Measurements from ENCODE around the gene LRMDA.

DNA sequence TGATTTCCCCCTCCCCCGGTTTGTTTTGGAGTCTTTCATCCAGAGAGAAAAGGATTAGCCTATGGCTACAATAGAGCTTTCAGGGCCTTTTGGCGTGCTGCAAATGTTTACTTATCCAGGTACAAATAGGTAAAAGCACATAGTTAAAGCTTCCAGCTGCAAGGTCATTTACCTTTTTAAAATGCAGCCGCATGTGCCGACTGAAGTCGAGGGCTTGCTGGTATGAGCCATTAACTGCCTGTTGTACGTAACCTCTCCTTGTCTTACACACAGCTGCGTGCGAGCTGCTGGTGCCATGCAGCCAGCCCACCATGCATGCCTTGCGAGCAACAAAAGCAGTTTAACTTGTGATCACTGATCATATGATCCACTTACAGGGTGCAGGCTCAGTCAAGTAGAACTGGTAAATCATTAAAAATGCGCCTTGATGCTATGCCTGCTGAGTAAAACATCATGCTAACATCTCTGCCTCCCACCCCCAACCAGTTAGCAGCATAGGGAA lies 866.4 kb downstream of the LRMDA start:
- TF ChIP-seq EZH2 (IDR thresholded peaks at IDR 0.05; ENCODE audit: low read depth, low read length, severe bottlenecking) (no peak), JUN (IDR thresholded peaks at IDR 0.05; ENCODE audit: low read depth, low read length) (no peak), RFX5 (IDR thresholded peaks at IDR 0.05; ENCODE audit: borderline replicate concordance, low read depth, low read length) (no peak), KDM5A (IDR thresholded peaks at IDR 0.05; ENCODE audit: low read length) (no peak), POLR2A (IDR thresholded peaks at IDR 0.05; ENCODE audit: control extremely low read depth in 1 of 2, low read depth in 2 of 2, low read length in 2 of 2) (no peak), NANOG (IDR thresholded peaks at IDR 0.05; ENCODE audit: insufficient read depth, low read depth, low read length, poor library complexity, severe bottlenecking) (no peak), CHD1 (IDR thresholded peaks at IDR 0.05; ENCODE audit: low read depth, low read length) (no peak)
